Measurements from ENCODE around the gene BRCA2. TPM values are rescaled to one million over a fixed set of nuclear protein-coding genes. Genes with fewer than 3 reads are reported as not detected.
"Not testable (repeated sequence)": the region's sequence is repeated elsewhere in the genome, so short reads cannot be mapped to it uniquely, and the experiment has no call there.

The BRCA2 gene
- total RNA-seq, 1 experiment from 2014 or later: 16.8 TPM

DNA sequence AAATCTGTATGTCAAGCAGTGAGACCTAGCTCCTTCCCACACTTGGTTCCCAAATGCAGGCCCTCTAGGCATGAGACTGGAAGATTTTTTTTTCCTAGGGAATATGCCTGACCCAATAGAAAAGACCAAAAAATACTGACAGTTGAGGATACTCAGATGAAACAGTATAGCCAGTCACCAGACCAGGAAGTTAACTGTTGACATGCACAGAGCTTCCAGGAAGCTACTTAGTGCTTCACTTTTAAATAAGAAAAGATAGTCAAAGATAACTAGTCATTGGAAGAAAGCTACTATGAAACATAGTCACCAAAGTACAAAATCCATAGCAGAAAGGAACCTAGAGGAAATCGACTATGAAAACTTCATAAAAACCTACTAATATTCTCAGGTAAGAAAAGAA, 32.3 kb downstream of the BRCA2 start:
- Histone ChIP-seq H3K36me3 (ENCODE audit: low read depth, low read length) (0 out of 2 replicates have a peak, but pooled peaks cover 4% of the 10 kb centered on the region), H3K4me2 (ENCODE audit: low read length) (no peak overlapping the region), H3K9ac (ENCODE audit: low read length) (no peak overlapping the region), H3K27me3 (ENCODE audit: low read length) (no peaks in the 10 kb centered on the region), H3K4me3 (ENCODE audit: low read length) (no peak overlapping the region), H3K27ac (ENCODE audit: low read length) (no peak overlapping the region), H3K4me1 (ENCODE audit: insufficient read depth, low read length) (no peaks in the 10 kb centered on the region), H3K9me2 (replicated peaks; ENCODE audit: low read length) (no peaks in the 10 kb centered on the region), H2AFZ (ENCODE audit: low read length) (no peak overlapping the region), H3K9me3 (ENCODE audit: low read length) (no peaks in the 10 kb centered on the region), H4K20me1 (ENCODE audit: low read length) (no peaks in the 10 kb centered on the region), H3K79me2 (ENCODE audit: low read length) (no peaks in the 10 kb centered on the region), H3F3A (ENCODE audit: low read length, unreplicated experiment) (no peaks in the 10 kb centered on the region)
- no TSS peak for BruUV-seq (replicated peaks)
- no peak for DNase-seq
- CTCF ChIA-PET: no interaction called here
- intact Hi-C loops (cut with micrococcal nuclease): no loop called here
- POLR2A ChIA-PET (ENCODE audit: unreplicated experiment): no interaction called here
- ATAC-seq: no peak
- TF ChIP-seq EZH2phosphoT487 (IDR thresholded peaks at IDR 0.05; ENCODE audit: borderline replicate concordance, low read length): no peak

DNA sequence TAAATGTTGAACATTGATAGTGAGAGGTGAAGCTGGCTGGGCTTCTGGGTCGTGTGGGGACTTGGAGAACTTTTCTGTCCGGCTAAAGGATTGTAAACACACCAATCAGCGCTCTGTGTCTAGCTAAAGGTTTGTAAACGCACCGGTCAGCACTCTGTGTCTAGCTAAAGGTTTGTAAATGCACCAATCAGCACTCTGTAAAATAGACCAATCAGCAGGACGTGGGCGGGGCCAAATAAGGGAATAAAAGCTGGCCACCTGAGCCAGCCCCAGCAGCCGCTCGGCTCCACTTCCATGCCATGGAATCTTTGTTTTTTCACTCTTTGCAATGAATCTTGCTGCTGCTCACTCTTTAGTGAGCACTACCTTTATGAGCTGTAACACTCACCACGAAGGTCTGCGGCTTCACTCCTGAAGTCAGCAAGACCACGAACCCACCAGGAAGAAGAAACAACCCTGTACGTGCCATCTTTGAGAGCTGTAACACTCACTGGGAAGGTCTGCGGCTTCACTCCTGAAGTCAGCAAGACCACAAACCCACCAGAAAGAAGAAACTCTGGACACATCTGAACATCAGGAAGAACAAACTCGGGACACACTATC, 35.6 kb downstream of the BRCA2 start:
- H3K4me1 ChIP-seq (ENCODE audit: insufficient read depth, low read length); POLR2A ChIA-PET (ENCODE audit: unreplicated experiment); H3K4me2 ChIP-seq (ENCODE audit: low read length); H3K27me3 ChIP-seq (ENCODE audit: low read length); BruUV-seq (replicated peaks); H3K9me2 ChIP-seq (replicated peaks; ENCODE audit: low read length); H3K9ac ChIP-seq (ENCODE audit: low read length); H2AFZ ChIP-seq (ENCODE audit: low read length); DNase-seq; H3K4me3 ChIP-seq (ENCODE audit: low read length); H4K20me1 ChIP-seq (ENCODE audit: low read length); H3F3A ChIP-seq (ENCODE audit: low read length, unreplicated experiment); H3K79me2 ChIP-seq (ENCODE audit: low read length); ATAC-seq; H3K27ac ChIP-seq (ENCODE audit: low read length); CTCF ChIA-PET; H3K9me3 ChIP-seq (ENCODE audit: low read length); intact Hi-C loops (cut with micrococcal nuclease): not testable (repeated sequence)
- H3K36me3 ChIP-seq (ENCODE audit: low read depth, low read length): peaks cover 12% of the 10 kb centered on the region; the same call in 1 of the 2 replicates

- no peaks in the 10 kb centered on the region for H3K4me1 ChIP-seq (ENCODE audit: insufficient read depth, low read length)
- intact Hi-C loops (cut with micrococcal nuclease): no loop called here
- H3K36me3 ChIP-seq (ENCODE audit: low read depth, low read length): peaks cover 14% of the 10 kb centered on the region; the same call in 1 of the 2 replicates
- no peaks in the 10 kb centered on the region for H3K79me2 ChIP-seq (ENCODE audit: low read length)
- no peak overlapping the region for H3K9ac ChIP-seq (ENCODE audit: low read length)
- POLR2A ChIA-PET (ENCODE audit: unreplicated experiment): no interaction called here
- no peak for DNase-seq
- no peaks in the 10 kb centered on the region for H4K20me1 ChIP-seq (ENCODE audit: low read length)
- no peak overlapping the region for H3K27ac ChIP-seq (ENCODE audit: low read length)
- H3K4me3 ChIP-seq (ENCODE audit: low read length): no peak overlapping the region
- BruUV-seq (replicated peaks): no TSS peak
- H3K9me2 ChIP-seq (replicated peaks; ENCODE audit: low read length): no peaks in the 10 kb centered on the region
- no peaks in the 10 kb centered on the region for H3F3A ChIP-seq (ENCODE audit: low read length, unreplicated experiment)
- no peak for ATAC-seq
- H2AFZ ChIP-seq (ENCODE audit: low read length): no peak overlapping the region
- no peak overlapping the region for H3K4me2 ChIP-seq (ENCODE audit: low read length)
- no peaks in the 10 kb centered on the region for H3K27me3 ChIP-seq (ENCODE audit: low read length)
- no peaks in the 10 kb centered on the region for H3K9me3 ChIP-seq (ENCODE audit: low read length)
- TF ChIP-seq EZH2phosphoT487 (IDR thresholded peaks at IDR 0.05; ENCODE audit: borderline replicate concordance, low read length) (no peak), EZH2 (IDR thresholded peaks at IDR 0.05; ENCODE audit: low read length, unreplicated experiment) (no peak)
- TF ChIP-seq, protein P1, sequence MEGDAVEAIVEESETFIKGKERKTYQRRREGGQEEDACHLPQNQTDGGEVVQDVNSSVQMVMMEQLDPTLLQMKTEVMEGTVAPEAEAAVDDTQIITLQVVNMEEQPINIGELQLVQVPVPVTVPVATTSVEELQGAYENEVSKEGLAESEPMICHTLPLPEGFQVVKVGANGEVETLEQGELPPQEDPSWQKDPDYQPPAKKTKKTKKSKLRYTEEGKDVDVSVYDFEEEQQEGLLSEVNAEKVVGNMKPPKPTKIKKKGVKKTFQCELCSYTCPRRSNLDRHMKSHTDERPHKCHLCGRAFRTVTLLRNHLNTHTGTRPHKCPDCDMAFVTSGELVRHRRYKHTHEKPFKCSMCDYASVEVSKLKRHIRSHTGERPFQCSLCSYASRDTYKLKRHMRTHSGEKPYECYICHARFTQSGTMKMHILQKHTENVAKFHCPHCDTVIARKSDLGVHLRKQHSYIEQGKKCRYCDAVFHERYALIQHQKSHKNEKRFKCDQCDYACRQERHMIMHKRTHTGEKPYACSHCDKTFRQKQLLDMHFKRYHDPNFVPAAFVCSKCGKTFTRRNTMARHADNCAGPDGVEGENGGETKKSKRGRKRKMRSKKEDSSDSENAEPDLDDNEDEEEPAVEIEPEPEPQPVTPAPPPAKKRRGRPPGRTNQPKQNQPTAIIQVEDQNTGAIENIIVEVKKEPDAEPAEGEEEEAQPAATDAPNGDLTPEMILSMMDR (conservative IDR thresholded peaks at IDR 0.05; ENCODE audit: low read depth, low read length): no peak
- CTCF ChIA-PET: no interaction called here
Observed at GRCh38 chr13:32354040-32354439, 38.7 kb downstream of the BRCA2 start.

- BruUV-seq (replicated peaks); H3K4me3 ChIP-seq (ENCODE audit: low read length); H3K9me2 ChIP-seq (replicated peaks; ENCODE audit: low read length); DNase-seq; H3K27ac ChIP-seq (ENCODE audit: low read length); H3K4me1 ChIP-seq (ENCODE audit: insufficient read depth, low read length); ATAC-seq; H3K9me3 ChIP-seq (ENCODE audit: low read length); H3K79me2 ChIP-seq (ENCODE audit: low read length); CTCF ChIA-PET; H3F3A ChIP-seq (ENCODE audit: low read length, unreplicated experiment); H2AFZ ChIP-seq (ENCODE audit: low read length); H3K4me2 ChIP-seq (ENCODE audit: low read length); H3K9ac ChIP-seq (ENCODE audit: low read length); H3K27me3 ChIP-seq (ENCODE audit: low read length); H4K20me1 ChIP-seq (ENCODE audit: low read length); POLR2A ChIA-PET (ENCODE audit: unreplicated experiment); intact Hi-C loops (cut with micrococcal nuclease): not testable (repeated sequence)
- H3K36me3 ChIP-seq (ENCODE audit: low read depth, low read length): peaks cover 14% of the 10 kb centered on the region; the same call in 1 of the 2 replicates
Observed at GRCh38 chr13:32355935-32356334, 40.6 kb downstream of the BRCA2 start.

Measured in PC-3 (cell line).